HT-29 (cell line): ENCODE data around the gene OSBPL5. TPM values are rescaled to one million over a fixed set of nuclear protein-coding genes. Genes with fewer than 3 reads are reported as not detected.

Experiments
- DNase-seq: peaks from one replicate; pipeline ENCODE4 v3.0.0-alpha.2; 2015; ENCODE audit warnings: low spot score
- total RNA-seq: library from RNA; depleted of rRNA; stranded (reverse); fragments of >200 nt; shearing (Covaris generic); gene quantifications from 2 replicates; pipeline ENCODE4 v1.2.3, GENCODE V29; 2014

Gene OSBPL5
- total RNA-seq, 1 experiment from 2014 or later: 93.1 TPM

- DNase-seq: no peak
Observed at GRCh38 chr11:3149852-3150188, 15.3 kb downstream of the OSBPL5 start.

- no peak for DNase-seq
Observed at GRCh38 chr11:3148990-3149851, 15.9 kb downstream of the OSBPL5 start.

GRCh38 chr11:3148255-3148989, 16.7 kb downstream of the OSBPL5 start:
- no peak for DNase-seq

GRCh38 chr11:3147626-3148025, 17.5 kb downstream of the OSBPL5 start:
- no peak for DNase-seq

- no peak for DNase-seq
Observed at GRCh38 chr11:3147257-3147619, 17.9 kb downstream of the OSBPL5 start.

- DNase-seq: no peak
Observed at GRCh38 chr11:3146612-3147256, 18.4 kb downstream of the OSBPL5 start.

GRCh38 chr11:3145206-3145520, 19.9 kb downstream of the OSBPL5 start:
- no peak for DNase-seq

GRCh38 chr11:3144296-3145205, 20.6 kb downstream of the OSBPL5 start:
- no peak for DNase-seq

GRCh38 chr11:3143136-3143880, 21.8 kb downstream of the OSBPL5 start:
- DNase-seq: no peak

GRCh38 chr11:3140291-3140603, 24.9 kb downstream of the OSBPL5 start:
- DNase-seq: no peak

GRCh38 chr11:3139481-3140290, 25.4 kb downstream of the OSBPL5 start:
- no peak for DNase-seq

- DNase-seq: no peak
Observed at GRCh38 chr11:3139086-3139440, 26.0 kb downstream of the OSBPL5 start.

- DNase-seq: no peak
Observed at GRCh38 chr11:3138178-3139085, 26.7 kb downstream of the OSBPL5 start.

- DNase-seq: no peak
Observed at GRCh38 chr11:3137486-3138177, 27.5 kb downstream of the OSBPL5 start.

GRCh38 chr11:3136546-3137455, 28.3 kb downstream of the OSBPL5 start:
- DNase-seq: no peak

GRCh38 chr11:3135481-3136440, 29.3 kb downstream of the OSBPL5 start:
- peak; percentile 25 for DNase-seq
